ENCODE results near the gene CAMK1G.

Gene CAMK1G

GRCh38 chr1:209583408-209583807 is at the start of gene CAMK1G:
TSS of gene CAMK1G (plus strand) at chr1:209583714. CDS start at chr1:209594984, 11,270 bp downstream.
- no peak for DNase-seq (ENCODE audit: low read depth in 1 of 2, low spot score in 1 of 2)

GRCh38 chr1:209534496-209535250 is 48.8 kb upstream of the CAMK1G start:
- no peak for DNase-seq (ENCODE audit: low read depth in 1 of 2, low spot score in 1 of 2)

- no peak for DNase-seq (ENCODE audit: low read depth in 1 of 2, low spot score in 1 of 2)
These were observed 46.7 kb upstream of the CAMK1G start for GRCh38 chr1:209536843-209537242.

GRCh38 chr1:209537336-209538114 is 46.0 kb upstream of the CAMK1G start:
- DNase-seq (ENCODE audit: low read depth in 1 of 2, low spot score in 1 of 2), result no peak

GRCh38 chr1:209539576-209539975 is 43.9 kb upstream of the CAMK1G start:
- DNase-seq (ENCODE audit: low read depth in 1 of 2, low spot score in 1 of 2), result no peak

GRCh38 chr1:209542585-209542984 is 40.9 kb upstream of the CAMK1G start:
- no peak for DNase-seq (ENCODE audit: low read depth in 1 of 2, low spot score in 1 of 2)

GRCh38 chr1:209544098-209544497 is 39.4 kb upstream of the CAMK1G start:
- no peak for DNase-seq (ENCODE audit: low read depth in 1 of 2, low spot score in 1 of 2)

- no peak for DNase-seq (ENCODE audit: low read depth in 1 of 2, low spot score in 1 of 2)
These were observed 38.1 kb upstream of the CAMK1G start for GRCh38 chr1:209545423-209545822.

- DNase-seq (ENCODE audit: low read depth in 1 of 2, low spot score in 1 of 2), result no peak
These were observed 37.0 kb upstream of the CAMK1G start for GRCh38 chr1:209546390-209547085.

- DNase-seq (ENCODE audit: low read depth in 1 of 2, low spot score in 1 of 2), result no peak
These were observed 35.9 kb upstream of the CAMK1G start for GRCh38 chr1:209547626-209548025.

GRCh38 chr1:209549443-209550205 is 33.9 kb upstream of the CAMK1G start:
- DNase-seq (ENCODE audit: low read depth in 1 of 2, low spot score in 1 of 2), result no peak

- no peak for DNase-seq (ENCODE audit: low read depth in 1 of 2, low spot score in 1 of 2)
These were observed 33.0 kb upstream of the CAMK1G start for GRCh38 chr1:209550519-209550918.

- no peak for DNase-seq (ENCODE audit: low read depth in 1 of 2, low spot score in 1 of 2)
These were observed 30.9 kb upstream of the CAMK1G start for GRCh38 chr1:209552406-209553264.

- DNase-seq (ENCODE audit: low read depth in 1 of 2, low spot score in 1 of 2), result no peak
These were observed 28.5 kb upstream of the CAMK1G start for GRCh38 chr1:209554761-209555611.

- DNase-seq (ENCODE audit: low read depth in 1 of 2, low spot score in 1 of 2), result no peak
These were observed 27.3 kb upstream of the CAMK1G start for GRCh38 chr1:209556162-209556690.

- DNase-seq (ENCODE audit: low read depth in 1 of 2, low spot score in 1 of 2), result no peak
These were observed 26.3 kb upstream of the CAMK1G start for GRCh38 chr1:209557221-209557620.

GRCh38 chr1:209560529-209560928 is 23.0 kb upstream of the CAMK1G start:
- no peak for DNase-seq (ENCODE audit: low read depth in 1 of 2, low spot score in 1 of 2)

GRCh38 chr1:209560952-209561351 is 22.6 kb upstream of the CAMK1G start:
- DNase-seq (ENCODE audit: low read depth in 1 of 2, low spot score in 1 of 2), result no peak

GRCh38 chr1:209561532-209561931 is 22.0 kb upstream of the CAMK1G start:
- DNase-seq (ENCODE audit: low read depth in 1 of 2, low spot score in 1 of 2), result no peak

All from activated T-helper 1 cell treated with anti-CD3 and anti-CD28 coated beads, Interleukin-2, amount 50 U/mL, for 16 hours (primary cell).